Measurements from ENCODE around the gene BACE1-AS. TPM values are rescaled to one million over a fixed set of nuclear protein-coding genes. Genes with fewer than 3 reads are reported as not detected.

BACE1-AS gene
- total RNA-seq, 1 experiment from 2014 or later = 10.8 TPM

- CTCF ChIA-PET = no interaction called here
- DNase-seq (ENCODE audit: low read depth, low spot score) (no peak), ATAC-seq (no peak)
- POLR2A ChIA-PET = interaction anchor here (1.0 kb wide), 1 partner anchor 9 kb away, joined by 5 read pairs; no protein-coding TSS in a partner anchor
- Histone ChIP-seq H3K9me3 (ENCODE audit: control insufficient read depth, insufficient read depth, low read depth, low read length) (no peaks in the 10 kb centered on the region), H3K4me3 (ENCODE audit: low read depth in 2 of 2, low read length in 2 of 2) (no peak overlapping the region), H3K4me1 (ENCODE audit: control insufficient read depth, insufficient read depth, low read length) (peaks cover 9% of the 10 kb centered on the region), H3K27ac (ENCODE audit: low read length) (no peak overlapping the region), H3K36me3 (ENCODE audit: control insufficient read depth, insufficient read depth, low read length) (no peaks in the 10 kb centered on the region), H3K27me3 (ENCODE audit: control insufficient read depth, insufficient read depth, low read length) (no peaks in the 10 kb centered on the region)
- BruUV-seq (replicated peaks) = no TSS peak
- intact Hi-C loops (cut with micrococcal nuclease; ENCODE audit: unreplicated experiment) = no loop called here
- in situ Hi-C loops (cut with HindIII; ENCODE audit: low pct_unique_long_range_greater_than_20kb, low sequenced_read_pairs) = no loop called here
- TF ChIP-seq SIN3A (IDR thresholded peaks at IDR 0.05; ENCODE audit: borderline replicate concordance, insufficient read depth, low read depth, low read length) (no peak), TCF7L2 (IDR thresholded peaks at IDR 0.05; ENCODE audit: low read depth, low read length) (no peak), POLR2AphosphoS5 (IDR thresholded peaks at IDR 0.05; ENCODE audit: low read depth, low read length) (no peak)
- TF ChIP-seq, protein P1, sequence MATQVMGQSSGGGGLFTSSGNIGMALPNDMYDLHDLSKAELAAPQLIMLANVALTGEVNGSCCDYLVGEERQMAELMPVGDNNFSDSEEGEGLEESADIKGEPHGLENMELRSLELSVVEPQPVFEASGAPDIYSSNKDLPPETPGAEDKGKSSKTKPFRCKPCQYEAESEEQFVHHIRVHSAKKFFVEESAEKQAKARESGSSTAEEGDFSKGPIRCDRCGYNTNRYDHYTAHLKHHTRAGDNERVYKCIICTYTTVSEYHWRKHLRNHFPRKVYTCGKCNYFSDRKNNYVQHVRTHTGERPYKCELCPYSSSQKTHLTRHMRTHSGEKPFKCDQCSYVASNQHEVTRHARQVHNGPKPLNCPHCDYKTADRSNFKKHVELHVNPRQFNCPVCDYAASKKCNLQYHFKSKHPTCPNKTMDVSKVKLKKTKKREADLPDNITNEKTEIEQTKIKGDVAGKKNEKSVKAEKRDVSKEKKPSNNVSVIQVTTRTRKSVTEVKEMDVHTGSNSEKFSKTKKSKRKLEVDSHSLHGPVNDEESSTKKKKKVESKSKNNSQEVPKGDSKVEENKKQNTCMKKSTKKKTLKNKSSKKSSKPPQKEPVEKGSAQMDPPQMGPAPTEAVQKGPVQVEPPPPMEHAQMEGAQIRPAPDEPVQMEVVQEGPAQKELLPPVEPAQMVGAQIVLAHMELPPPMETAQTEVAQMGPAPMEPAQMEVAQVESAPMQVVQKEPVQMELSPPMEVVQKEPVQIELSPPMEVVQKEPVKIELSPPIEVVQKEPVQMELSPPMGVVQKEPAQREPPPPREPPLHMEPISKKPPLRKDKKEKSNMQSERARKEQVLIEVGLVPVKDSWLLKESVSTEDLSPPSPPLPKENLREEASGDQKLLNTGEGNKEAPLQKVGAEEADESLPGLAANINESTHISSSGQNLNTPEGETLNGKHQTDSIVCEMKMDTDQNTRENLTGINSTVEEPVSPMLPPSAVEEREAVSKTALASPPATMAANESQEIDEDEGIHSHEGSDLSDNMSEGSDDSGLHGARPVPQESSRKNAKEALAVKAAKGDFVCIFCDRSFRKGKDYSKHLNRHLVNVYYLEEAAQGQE (IDR thresholded peaks at IDR 0.05; ENCODE audit: insufficient read depth in 1 of 2, low read depth in 2 of 2, low read length in 1 of 2) = no peak
- TF ChIP-seq, protein P2, sequence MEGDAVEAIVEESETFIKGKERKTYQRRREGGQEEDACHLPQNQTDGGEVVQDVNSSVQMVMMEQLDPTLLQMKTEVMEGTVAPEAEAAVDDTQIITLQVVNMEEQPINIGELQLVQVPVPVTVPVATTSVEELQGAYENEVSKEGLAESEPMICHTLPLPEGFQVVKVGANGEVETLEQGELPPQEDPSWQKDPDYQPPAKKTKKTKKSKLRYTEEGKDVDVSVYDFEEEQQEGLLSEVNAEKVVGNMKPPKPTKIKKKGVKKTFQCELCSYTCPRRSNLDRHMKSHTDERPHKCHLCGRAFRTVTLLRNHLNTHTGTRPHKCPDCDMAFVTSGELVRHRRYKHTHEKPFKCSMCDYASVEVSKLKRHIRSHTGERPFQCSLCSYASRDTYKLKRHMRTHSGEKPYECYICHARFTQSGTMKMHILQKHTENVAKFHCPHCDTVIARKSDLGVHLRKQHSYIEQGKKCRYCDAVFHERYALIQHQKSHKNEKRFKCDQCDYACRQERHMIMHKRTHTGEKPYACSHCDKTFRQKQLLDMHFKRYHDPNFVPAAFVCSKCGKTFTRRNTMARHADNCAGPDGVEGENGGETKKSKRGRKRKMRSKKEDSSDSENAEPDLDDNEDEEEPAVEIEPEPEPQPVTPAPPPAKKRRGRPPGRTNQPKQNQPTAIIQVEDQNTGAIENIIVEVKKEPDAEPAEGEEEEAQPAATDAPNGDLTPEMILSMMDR (IDR thresholded peaks at IDR 0.05) = no peak
Measured at GRCh38 chr11:117332843-117333242, 41.7 kb downstream of the BACE1-AS start.

- ChIA-PET CTCF (no interaction called here), POLR2A (interaction anchor here (0.6 kb wide), 1 partner anchor 163 kb away, joined by 7 read pairs; no protein-coding TSS in a partner anchor)
- Histone ChIP-seq H3K4me1 (ENCODE audit: control insufficient read depth, insufficient read depth, low read length) (peaks cover 5% of the 10 kb centered on the region), H3K4me3 (ENCODE audit: low read depth in 2 of 2, low read length in 2 of 2) (no peak overlapping the region), H3K9me3 (ENCODE audit: control insufficient read depth, insufficient read depth, low read depth, low read length) (no peaks in the 10 kb centered on the region), H3K27ac (ENCODE audit: low read length) (no peak overlapping the region), H3K27me3 (ENCODE audit: control insufficient read depth, insufficient read depth, low read length) (no peaks in the 10 kb centered on the region), H3K36me3 (ENCODE audit: control insufficient read depth, insufficient read depth, low read length) (no peaks in the 10 kb centered on the region)
- no peak for ATAC-seq
- DNase-seq (ENCODE audit: low read depth, low spot score) = no peak
- no TSS peak for BruUV-seq (replicated peaks)
- in situ Hi-C loops (cut with HindIII; ENCODE audit: low pct_unique_long_range_greater_than_20kb, low sequenced_read_pairs) (no loop called here), intact Hi-C loops (cut with micrococcal nuclease; ENCODE audit: unreplicated experiment) (no loop called here)
- TF ChIP-seq TCF7L2 (IDR thresholded peaks at IDR 0.05; ENCODE audit: low read depth, low read length) = no peak
- TF ChIP-seq, protein P1 (IDR thresholded peaks at IDR 0.05; ENCODE audit: insufficient read depth in 1 of 2, low read depth in 2 of 2, low read length in 1 of 2) = no peak
- TF ChIP-seq SIN3A (IDR thresholded peaks at IDR 0.05; ENCODE audit: borderline replicate concordance, insufficient read depth, low read depth, low read length) = no peak
Measured at GRCh38 chr11:117333917-117334316, 42.8 kb downstream of the BACE1-AS start.
